ENCODE results near the gene ZC3HAV1L.
"Not testable (repeated sequence)": the region's sequence is repeated elsewhere in the genome, so short reads cannot be mapped to it uniquely, and the experiment has no call there.

ZC3HAV1L gene

GRCh38 chr7:139065323-139065722 is 29.5 kb upstream of the ZC3HAV1L start:
- no peak for TF ChIP-seq CTCF (IDR thresholded peaks at IDR 0.05; ENCODE audit: low read depth, low read length, missing control alignments)
- no peak overlapping the region for H3K4me3 ChIP-seq (ENCODE audit: low read depth, low read length)
- DNase-seq (ENCODE audit: low read depth) = no peak

- no peak for DNase-seq (ENCODE audit: low read depth)
- no peak overlapping the region for H3K4me3 ChIP-seq (ENCODE audit: low read depth, low read length)
- no peak for TF ChIP-seq CTCF (IDR thresholded peaks at IDR 0.05; ENCODE audit: low read depth, low read length, missing control alignments)
These were observed 25.6 kb upstream of the ZC3HAV1L start for GRCh38 chr7:139061416-139061815.

GRCh38 chr7:139060695-139061237 is 24.9 kb upstream of the ZC3HAV1L start:
- no peak for TF ChIP-seq CTCF (IDR thresholded peaks at IDR 0.05; ENCODE audit: low read depth, low read length, missing control alignments)
- H3K4me3 ChIP-seq (ENCODE audit: low read depth, low read length) = no peak overlapping the region
- DNase-seq (ENCODE audit: low read depth) = no peak

GRCh38 chr7:139059905-139060304 is 24.1 kb upstream of the ZC3HAV1L start:
- DNase-seq (ENCODE audit: low read depth) = no peak
- no peak overlapping the region for H3K4me3 ChIP-seq (ENCODE audit: low read depth, low read length)
- TF ChIP-seq CTCF (IDR thresholded peaks at IDR 0.05; ENCODE audit: low read depth, low read length, missing control alignments) = no peak

GRCh38 chr7:139058943-139059342 is 23.1 kb upstream of the ZC3HAV1L start:
- no peak for DNase-seq (ENCODE audit: low read depth)
- H3K4me3 ChIP-seq (ENCODE audit: low read depth, low read length) = no peak overlapping the region
- TF ChIP-seq CTCF (IDR thresholded peaks at IDR 0.05; ENCODE audit: low read depth, low read length, missing control alignments) = no peak

GRCh38 chr7:139055674-139056073 is 19.8 kb upstream of the ZC3HAV1L start:
- TF ChIP-seq CTCF (IDR thresholded peaks at IDR 0.05; ENCODE audit: low read depth, low read length, missing control alignments) = no peak

GRCh38 chr7:139054656-139055055 is 18.8 kb upstream of the ZC3HAV1L start:
- H3K4me3 ChIP-seq (ENCODE audit: low read depth, low read length) = not testable (repeated sequence)

More at GRCh38 chr7:139055674-139056073, 19.8 kb upstream of the ZC3HAV1L start:
- no peak for DNase-seq (ENCODE audit: low read depth)
- H3K4me3 ChIP-seq (ENCODE audit: low read depth, low read length) = no peak overlapping the region

More at GRCh38 chr7:139054656-139055055, 18.8 kb upstream of the ZC3HAV1L start:
- not testable (repeated sequence) for DNase-seq (ENCODE audit: low read depth)
